Activated T-helper 1 cell treated with Interleukin-2 at 50 U/mL for 16 hours (primary cell): ENCODE results near the gene ZNF829.

Source experiments
- DNase-seq: peaks from one replicate; pipeline ENCODE4 v3.0.0-alpha.2; 2020; ENCODE audit warnings: low read depth

ZNF829 gene

GRCh38 chr19:36915992-36916830 is at the start of gene ZNF829, which contains the start of gene ZNF568:
TSS of gene ZNF829 (minus strand) at chr19:36916291. CDS start at chr19:36915167, 1,124 bp downstream.
TSS of gene ZNF568 (plus strand) at chr19:36916332. CDS start at chr19:36922771, 6,439 bp downstream.
- peak; percentile 82 for DNase-seq

- DNase-seq = no peak
Measured at GRCh38 chr19:36963280-36963679, 47.2 kb upstream of the ZNF829 start.

DNA sequence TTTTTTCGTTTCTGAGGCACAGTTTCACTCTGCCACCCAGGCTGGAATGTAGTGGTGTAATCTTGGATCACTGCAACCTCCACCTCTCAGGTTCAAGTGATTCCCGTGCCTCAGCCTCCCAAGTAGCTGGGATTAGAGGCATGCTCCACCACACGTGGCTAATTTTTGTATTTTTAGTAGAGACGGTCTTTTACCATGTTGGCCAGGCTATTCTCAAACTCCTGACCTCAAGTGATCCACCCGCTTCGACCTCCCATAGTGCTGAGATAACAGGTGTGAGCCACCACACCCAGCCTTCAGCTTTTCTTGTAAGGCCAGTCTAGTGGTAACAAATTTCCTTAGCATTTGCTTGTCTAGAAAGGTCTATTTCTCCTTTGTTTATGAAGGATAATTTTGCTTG is 46.3 kb upstream of the ZNF829 start:
- DNase-seq = no peak

GRCh38 chr19:36950335-36951119 is 34.4 kb upstream of the ZNF829 start:
- no peak for DNase-seq

DNA sequence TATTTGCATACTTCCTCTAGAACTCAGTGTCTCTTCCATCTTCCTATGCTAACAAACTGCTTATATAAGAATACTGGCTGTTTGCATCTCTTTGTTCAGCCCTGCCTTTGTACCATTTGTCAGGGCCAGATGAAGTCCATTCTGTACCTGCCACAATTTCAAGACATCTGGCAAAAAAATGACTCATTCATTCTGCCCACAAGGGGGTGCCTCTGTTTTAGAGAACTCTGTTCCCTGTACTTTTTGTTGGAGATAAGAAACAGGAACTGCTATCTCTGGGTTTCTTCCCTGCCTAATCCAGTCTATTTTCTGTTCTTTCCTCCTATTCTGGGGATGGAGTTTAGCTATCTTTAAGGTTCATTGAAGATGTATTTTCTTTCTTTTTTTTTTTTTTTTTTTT is 23.1 kb upstream of the ZNF829 start:
- DNase-seq = no peak

GRCh38 chr19:36931684-36932083 is 15.6 kb upstream of the ZNF829 start:
- DNase-seq = no peak

DNA sequence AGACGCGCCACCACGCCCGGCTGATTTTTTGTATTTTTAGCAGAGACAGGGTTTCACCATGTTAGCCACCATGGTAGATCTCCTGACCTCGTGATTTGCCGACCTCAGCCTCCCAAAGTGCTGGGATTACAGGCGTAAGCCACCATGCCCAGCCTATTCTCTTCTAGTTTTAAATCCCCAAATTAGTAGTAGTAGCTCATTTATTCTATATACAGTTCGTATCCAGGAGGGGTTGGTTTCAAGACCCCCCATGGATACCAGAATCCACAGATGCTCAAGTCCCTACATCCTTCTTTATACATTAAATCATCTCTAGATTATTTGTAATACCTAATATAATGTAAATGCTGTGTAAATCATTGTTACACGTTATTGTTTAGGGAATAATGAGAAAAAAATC is 2.0 kb upstream of the ZNF829 start:
- no peak for DNase-seq

- no peak for DNase-seq
Measured at GRCh38 chr19:36916991-36917390, 900 bp upstream of the ZNF829 start.

DNA sequence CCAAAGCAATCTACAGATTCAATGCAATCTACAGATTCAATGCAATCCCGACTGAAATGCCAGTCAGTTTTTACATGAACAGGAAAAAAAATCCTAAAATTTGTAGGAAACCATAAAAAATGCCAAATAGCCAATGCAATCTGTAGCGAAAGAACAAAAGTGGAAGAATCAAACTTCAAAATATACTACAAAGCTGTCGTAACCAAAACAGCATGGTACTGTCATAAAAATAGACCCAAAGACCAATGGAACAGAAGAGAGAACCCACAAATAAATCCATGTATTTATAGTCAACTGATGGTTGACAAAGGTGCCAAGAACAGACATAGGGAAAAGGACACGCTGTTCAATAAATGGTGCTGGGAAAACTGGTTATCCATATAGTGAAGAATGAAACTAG is 17.7 kb downstream of the ZNF829 start:
- DNase-seq = no peak

GRCh38 chr19:36894849-36895383 is 21.2 kb downstream of the ZNF829 start:
- no peak for DNase-seq

DNA sequence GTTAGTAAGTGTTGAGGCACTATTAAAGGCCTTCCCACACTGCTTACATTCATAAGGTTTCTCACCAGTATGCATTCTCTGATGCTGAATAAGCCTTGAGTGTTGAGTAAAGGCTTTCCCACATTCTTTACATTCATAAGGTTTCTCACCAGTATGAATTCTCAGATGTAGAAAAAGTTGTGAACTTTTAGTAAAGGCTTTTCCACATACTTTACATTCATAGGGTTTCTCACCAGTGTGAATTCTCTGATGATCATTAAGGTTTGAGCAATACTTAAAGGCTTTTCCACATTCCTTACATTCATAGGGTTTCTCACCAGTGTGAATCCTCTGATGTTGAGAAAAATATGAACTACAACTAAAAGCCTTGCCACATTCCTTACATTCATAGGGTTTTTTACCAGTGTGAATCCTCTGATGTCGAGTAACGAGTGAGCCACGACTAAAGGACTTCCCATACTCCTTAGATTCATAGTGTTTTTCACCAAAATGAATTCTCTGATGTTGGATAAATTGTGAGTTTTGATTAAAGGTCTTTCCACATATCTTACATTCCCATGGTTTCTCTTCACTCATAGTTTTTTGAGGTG is 24.2 kb downstream of the ZNF829 start:
- no peak for DNase-seq

GRCh38 chr19:36876993-36877938 is 38.8 kb downstream of the ZNF829 start:
- DNase-seq = no peak

GRCh38 chr19:36851898-36852297 is 64.2 kb downstream of the ZNF829 start:
- DNase-seq = no peak

DNA sequence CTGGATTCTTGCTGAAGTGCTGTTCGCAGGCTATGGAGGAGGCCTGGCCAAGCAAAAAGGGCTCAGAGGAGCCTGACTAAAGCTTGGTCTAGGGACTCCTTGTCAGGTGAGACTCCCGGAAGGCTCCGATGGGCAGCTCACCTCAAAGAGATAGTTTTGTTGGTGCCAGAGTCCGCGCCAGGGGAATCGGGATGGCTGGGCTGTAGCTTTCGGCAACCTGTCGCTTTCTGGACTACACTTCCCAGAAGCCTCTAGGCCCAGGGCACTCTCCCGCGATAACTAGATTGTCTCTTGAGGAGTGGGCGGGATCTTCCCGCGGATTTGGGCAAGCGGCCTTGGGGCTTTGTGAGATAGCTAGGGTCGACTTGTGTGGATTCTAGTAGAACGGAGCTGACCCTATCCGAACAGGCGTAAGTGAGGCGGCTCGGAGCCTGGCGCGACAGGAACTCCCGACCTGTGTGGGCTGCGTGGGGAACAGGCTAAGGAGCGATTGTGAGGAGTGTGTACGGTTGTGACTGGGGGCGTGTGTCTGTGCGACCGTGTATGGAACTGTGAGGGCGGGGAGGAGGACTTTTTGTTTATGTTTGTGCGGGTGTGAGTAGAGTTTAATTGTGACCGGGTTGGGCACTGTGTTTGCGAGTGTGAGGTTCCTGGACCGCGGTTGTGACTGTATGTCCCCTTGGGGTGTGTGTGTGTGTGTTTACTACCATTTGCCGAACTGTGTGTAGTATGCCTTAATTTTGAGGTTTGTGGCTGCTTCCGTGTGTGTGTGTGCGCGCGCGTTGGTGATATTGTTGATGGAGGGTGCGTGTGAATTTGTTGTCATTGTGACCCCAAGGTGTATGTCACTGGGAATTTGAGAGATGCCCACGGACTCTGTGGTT is 65.3 kb downstream of the ZNF829 start, which contains the start of gene ZNF345:
Gene ZNF345 (plus strand): TSS at position 318 of the 884 bp plus-strand sequence. CDS start 25,955 bp downstream, outside the sequence.
- DNase-seq = peak; percentile 72

GRCh38 chr19:36849701-36850558 is 66.2 kb downstream of the ZNF829 start:
- DNase-seq = peak; percentile 76

GRCh38 chr19:36847968-36848367 is 68.1 kb downstream of the ZNF829 start:
- DNase-seq = no peak

DNA sequence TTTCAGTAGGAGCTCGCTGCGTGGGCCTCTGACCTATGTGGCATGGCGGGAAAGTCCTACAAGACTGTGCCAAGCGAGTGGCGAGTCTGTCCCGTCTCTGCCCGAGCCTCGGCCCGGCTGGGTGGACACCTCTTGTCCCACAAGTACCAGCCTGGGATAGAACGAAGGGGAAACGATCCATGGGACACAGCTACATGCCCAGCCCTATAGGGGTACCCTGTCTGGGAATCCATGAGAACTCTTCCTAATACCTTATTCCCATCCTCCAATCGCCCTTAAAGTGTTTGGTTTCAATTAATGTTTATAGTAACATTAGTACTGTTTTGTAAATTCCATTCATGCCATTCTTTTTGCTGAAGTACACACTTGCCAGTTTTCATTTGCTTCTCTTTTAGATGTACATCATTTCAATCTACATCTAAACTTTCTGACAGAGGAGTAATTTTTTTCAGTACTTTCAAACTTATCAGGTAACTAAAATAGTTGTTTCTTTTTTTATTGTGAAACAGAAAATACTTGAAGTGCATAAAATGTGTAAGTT is 77.2 kb downstream of the ZNF829 start:
- DNase-seq = no peak
